GM21526 (cell line): ENCODE data around the gene DDX21.
A peak's percentile ranks its signal among the peaks of the same experiment; 100 is the strongest.
"Not testable (repeated sequence)": the region's sequence is repeated elsewhere in the genome, so short reads cannot be mapped to it uniquely, and the experiment has no call there.

ENCODE experiments used
- ATAC-seq: cut with Tn5 transposase; IDR thresholded peaks from one replicate; pipeline ENCODE4 v1.9.1; 2021; ENCODE audit warnings: moderate library complexity; ENCODE audit not compliant: unreplicated experiment, low FRiP score

Gene DDX21

DNA sequence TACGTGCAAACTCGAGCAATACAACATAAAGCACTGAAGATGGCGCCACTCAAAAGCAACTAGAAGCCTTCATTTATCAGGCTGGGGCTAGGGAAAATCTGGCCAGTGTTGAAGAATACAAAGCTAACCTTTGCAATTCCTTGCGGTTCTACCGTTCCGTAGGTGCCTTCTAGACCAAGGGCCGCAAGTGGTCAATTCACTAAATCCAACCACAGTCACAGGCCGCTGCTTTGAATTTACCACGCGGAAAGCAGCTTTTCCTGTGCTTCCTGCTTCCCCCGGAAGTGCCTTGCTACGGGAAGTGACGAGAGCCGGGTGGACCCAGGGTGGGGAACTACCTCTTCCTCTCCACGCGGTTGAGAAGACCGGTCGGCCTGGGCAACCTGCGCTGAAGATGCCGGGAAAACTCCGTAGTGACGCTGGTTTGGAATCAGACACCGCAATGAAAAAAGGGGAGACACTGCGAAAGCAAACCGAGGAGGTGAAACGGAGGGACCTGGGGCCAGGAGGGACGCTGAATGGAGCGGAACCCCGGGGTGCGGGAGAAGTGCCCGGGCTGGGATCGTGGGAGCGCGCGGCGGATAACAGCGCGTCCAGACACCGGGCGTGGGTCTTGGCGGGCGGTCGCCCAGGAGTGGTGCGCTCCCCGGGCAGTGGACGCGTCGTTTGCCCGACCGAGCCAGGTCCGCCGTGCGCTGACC lies at the start of gene DDX21:
TSS of gene DDX21 (plus strand) at position 339 of the 701 bp plus-strand sequence. CDS start at position 395, 56 bp downstream.
- ATAC-seq = peak; percentile 76

- no peak for ATAC-seq
These were observed 31.4 kb upstream of the DDX21 start for GRCh38 chr10:68924593-68924992.

- no peak for ATAC-seq
These were observed 30.5 kb upstream of the DDX21 start for GRCh38 chr10:68925489-68925888.

DNA sequence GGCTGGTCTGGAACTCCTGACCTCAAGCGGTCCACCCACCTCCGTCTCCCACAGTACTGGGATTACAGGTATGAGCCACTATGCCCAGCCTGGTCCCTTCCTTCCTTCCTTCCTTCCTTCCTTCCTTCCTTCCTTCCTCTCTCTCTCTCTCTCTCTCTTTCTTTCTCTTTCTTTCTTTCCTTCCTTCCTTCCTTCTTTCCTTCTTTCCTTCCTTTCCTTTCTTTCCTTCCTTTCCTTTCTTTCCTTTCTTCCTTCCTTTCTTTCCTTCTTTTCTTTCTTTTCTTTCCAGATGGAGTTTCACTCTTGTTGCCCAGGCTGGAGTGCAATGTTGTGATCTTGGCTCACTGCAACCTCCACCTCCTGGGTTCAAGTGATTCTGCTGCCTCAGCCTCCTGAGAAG lies 26.8 kb upstream of the DDX21 start:
- not testable (repeated sequence) for ATAC-seq

DNA sequence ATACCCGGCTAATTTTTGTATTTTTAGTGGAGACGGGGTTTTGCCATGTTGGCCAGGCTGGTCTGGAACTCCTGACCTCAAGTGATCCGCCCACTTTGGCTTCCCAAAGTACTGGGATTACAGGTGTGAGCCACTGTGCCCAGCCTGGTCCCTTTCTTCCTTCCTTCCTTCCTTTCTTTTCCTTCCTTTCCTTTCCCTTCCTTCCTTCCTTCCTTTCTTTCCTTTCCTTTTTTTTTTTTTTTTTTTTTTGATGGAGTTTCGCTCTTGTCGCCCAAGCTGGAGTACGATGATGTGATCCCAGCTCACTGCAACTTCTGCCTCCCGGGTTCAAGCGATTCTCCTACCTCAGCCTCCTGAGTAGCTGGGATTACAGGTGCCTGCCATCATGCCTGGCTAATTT lies 26.1 kb upstream of the DDX21 start:
- not testable (repeated sequence) for ATAC-seq

- not testable (repeated sequence) for ATAC-seq
These were observed 23.1 kb upstream of the DDX21 start for GRCh38 chr10:68932860-68933259.

DNA sequence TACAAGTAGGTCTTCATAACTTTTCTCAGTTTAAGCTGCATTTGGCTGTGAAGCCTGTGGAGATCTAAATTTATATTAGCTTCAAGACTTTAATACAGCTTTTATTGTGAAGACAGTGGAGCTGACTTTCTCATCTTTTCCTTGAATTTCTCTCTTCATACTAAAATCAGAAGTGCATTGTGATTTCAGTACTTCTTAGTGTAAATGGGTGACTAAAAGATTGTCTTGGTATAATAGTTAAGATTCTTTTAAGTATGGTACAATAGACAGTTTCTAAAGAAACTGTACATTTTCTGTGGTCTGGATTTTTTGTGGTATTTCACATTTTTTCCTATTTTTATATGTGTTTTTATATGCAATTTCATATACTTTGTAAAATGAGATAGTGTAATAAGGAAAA lies 21.0 kb upstream of the DDX21 start:
- ATAC-seq = no peak

DNA sequence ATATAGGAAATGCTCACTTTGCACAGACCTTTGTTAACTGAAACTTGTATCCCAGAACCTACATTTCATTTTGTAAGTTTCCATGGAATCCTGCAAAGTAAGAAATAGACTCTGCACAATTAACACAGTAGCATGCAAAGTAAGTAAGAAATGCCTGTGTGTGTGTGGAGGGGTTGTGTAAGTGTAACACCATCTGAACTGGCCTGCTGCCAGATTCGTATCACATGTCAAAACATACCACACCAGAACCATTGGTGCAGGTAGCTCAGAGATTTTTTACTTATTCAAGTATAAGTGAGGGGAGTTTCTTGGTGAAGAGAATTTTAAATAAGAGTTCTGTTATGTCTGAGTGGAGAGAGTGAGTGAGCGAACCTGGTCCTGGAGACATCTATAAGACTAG lies 17.9 kb upstream of the DDX21 start:
- ATAC-seq = no peak

DNA sequence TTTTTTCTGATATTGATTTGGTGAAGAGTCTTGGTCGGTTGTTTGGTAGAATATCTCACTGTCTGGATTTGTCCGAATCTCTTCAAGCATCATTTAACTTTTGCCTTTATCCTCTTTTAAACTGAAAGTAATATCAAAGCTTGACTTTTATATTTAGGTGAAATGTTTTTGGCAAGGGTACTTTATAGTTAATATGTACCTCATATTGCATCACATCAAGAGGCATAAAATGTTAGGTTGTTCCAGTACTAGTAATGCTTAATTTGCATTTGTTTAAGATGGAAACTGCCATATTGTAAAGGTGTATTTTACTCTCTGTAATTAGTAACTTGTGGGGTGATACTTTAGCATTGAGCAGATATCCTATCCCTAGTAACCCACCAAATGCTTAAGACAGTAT lies 17.1 kb upstream of the DDX21 start:
- ATAC-seq = no peak

GRCh38 chr10:68940917-68941316 lies 15.1 kb upstream of the DDX21 start:
- not testable (repeated sequence) for ATAC-seq

DNA sequence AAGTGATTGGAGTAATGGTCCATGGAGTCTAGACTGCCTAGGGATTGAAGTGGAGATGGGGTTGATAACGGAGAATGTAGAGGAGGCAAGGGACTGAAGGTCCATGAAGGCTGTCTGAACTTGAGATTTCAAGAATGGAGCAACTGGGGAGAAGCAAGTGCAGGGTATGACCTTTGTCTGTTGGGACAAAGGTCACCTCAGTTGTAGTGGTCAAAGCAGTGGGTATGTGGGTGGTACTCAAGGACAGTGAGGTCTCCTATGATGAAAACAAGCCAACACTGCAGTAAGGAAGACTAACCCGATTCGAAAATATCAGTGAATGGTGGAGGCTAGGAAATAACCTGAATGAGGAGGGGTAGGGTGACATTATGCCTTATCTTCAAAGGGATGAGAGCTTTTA lies 5.4 kb upstream of the DDX21 start:
- no peak for ATAC-seq

DNA sequence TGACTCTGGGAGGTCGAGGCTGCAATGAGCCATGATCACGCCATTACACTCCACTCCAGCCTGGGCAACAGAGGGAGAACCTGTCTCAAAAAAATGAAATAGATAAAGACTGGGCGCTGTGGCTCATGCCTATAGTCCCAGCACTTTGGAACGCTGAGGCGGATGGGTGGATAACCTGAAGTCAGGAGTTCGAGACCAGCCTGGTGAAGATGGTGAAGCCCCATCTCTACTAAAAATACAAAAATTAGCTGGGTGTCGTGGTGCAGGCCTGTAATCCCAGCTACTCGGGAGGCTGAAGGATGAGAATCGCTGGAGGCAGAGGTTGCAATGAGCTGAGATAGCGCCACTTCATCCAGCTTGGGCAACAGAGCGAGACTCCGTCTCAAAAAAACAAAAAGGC lies 1.1 kb upstream of the DDX21 start:
- ATAC-seq = no peak

- peak; percentile 12 for ATAC-seq
These were observed 577 bp upstream of the DDX21 start for GRCh38 chr10:68955355-68955831.

GRCh38 chr10:68957284-68957615 lies 1.3 kb downstream of the DDX21 start:
- no peak for ATAC-seq

DNA sequence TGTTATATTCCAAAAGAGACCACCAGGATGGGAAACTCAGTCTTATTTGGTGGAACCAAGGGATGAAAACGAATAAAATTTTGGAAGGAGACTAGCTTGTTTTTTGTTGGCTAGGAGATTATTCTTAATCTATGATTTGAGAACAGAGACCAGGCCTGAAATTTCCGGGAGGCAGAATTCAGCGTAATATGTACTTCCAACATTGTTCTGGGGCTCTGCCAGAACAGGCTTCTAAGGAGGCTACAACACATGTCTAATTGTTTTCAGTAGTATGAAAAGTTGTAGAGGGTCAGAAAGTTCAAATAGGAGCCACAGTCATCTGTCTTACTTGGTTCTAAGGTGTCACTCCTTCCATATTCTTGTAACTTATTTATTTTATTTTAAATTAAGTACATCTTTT lies 1.7 kb downstream of the DDX21 start:
- no peak for ATAC-seq

DNA sequence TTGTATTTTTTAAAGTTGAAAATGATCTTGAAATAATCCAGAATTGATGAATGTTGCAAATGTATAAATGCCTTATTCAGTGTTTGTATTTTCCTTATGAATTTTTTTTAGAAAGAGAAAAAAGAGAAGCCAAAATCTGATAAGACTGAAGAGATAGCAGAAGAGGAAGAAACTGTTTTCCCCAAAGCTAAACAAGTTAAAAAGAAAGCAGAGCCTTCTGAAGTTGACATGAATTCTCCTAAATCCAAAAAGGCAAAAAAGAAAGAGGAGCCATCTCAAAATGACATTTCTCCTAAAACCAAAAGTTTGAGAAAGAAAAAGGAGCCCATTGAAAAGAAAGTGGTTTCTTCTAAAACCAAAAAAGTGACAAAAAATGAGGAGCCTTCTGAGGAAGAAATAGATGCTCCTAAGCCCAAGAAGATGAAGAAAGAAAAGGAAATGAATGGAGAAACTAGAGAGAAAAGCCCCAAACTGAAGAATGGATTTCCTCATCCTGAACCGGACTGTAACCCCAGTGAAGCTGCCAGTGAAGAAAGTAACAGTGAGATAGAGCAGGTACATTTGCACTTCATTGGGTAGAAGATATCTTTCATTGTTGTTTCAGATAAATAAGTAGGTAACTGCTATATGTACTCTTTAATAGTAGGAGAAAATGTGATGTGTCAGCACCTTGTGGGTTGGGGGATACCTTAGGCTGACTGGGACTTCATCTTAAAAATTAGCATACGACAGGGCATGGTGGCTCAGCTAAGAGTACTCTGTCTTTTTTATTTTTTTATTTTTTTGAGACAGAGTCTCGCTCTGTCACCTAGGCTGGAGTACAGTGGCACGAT lies 3.9 kb downstream of the DDX21 start:
- ATAC-seq = no peak

- no peak for ATAC-seq
These were observed 7.2 kb downstream of the DDX21 start for GRCh38 chr10:68963151-68963550.

- ATAC-seq = no peak
These were observed 18.0 kb downstream of the DDX21 start for GRCh38 chr10:68973975-68974374.

DNA sequence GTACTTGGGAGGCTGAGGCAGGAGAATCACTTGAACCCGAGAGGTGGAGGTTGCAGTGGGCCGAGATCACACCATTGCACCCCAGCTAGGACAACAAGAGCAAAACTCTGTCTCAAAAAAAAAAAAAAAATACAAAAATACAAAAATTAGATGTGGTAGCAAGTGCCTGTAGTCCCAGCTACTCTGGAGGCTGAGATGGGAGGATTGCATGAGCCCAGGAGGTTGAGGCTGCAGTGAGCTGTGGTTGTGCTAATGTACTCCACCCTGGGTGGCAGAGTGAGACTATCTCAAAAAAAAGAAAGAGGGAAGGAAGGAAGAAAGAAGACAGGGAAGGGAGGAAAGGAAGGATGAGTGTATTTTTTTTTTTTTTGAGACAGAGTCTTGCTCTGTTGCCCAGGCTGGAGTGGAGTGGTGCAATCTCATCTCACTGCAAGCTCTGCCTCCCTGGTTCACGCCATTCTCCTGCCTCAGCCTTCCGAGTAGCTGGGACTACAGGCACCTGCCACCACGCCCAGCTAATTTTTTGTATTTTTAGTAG lies 20.0 kb downstream of the DDX21 start:
- not testable (repeated sequence) for ATAC-seq

DNA sequence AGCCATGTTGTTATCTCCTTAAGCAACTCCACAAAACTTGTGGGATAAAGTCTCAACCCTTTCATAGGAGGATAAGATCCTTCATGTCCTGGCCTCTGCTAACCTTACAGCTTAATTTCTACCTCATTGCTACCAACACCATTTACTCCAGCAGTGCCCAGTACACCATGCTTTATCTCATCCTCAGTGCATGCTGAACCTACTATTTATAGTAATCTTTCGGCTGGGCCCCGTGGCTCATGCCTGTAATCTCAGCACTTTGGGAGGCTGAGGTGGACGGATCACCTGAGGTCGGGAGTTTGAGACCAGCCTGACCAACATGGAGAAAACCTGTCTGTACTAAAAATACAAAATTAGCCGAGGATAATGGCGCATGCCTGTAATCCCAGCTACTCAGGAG lies 23.8 kb downstream of the DDX21 start:
- ATAC-seq = not testable (repeated sequence)

- ATAC-seq = no peak
These were observed 25.1 kb downstream of the DDX21 start for GRCh38 chr10:68981074-68981473.

GRCh38 chr10:68982389-68982788 lies 26.4 kb downstream of the DDX21 start:
- ATAC-seq = no peak
